NCI-H82 (cell line): Measurements from ENCODE around the gene IFT122.

Experiments used
- DNase-seq: peaks from one replicate; lab custom pipeline; 2025; lab: John Stamatoyannopoulos, UW

Gene IFT122

GRCh38 chr3:129517516-129517915 is 77.5 kb downstream of the IFT122 start:
- no peak for DNase-seq

- DNase-seq = no peak
Measured at GRCh38 chr3:129518038-129518561, 78.1 kb downstream of the IFT122 start.

GRCh38 chr3:129518581-129518980 is 78.6 kb downstream of the IFT122 start:
- DNase-seq = no peak

- DNase-seq = no peak
Measured at GRCh38 chr3:129519449-129519848, 79.4 kb downstream of the IFT122 start.

- no peak for DNase-seq
Measured at GRCh38 chr3:129519896-129520715, 80.1 kb downstream of the IFT122 start.

GRCh38 chr3:129520960-129521359 is 80.9 kb downstream of the IFT122 start:
- no peak for DNase-seq

- no peak for DNase-seq
Measured at GRCh38 chr3:129521611-129522010, 81.6 kb downstream of the IFT122 start.

GRCh38 chr3:129522953-129523352 is 82.9 kb downstream of the IFT122 start:
- DNase-seq = no peak

GRCh38 chr3:129524081-129524480 is 84.1 kb downstream of the IFT122 start:
- DNase-seq = no peak

- DNase-seq = no peak
Measured at GRCh38 chr3:129525341-129525968, 85.4 kb downstream of the IFT122 start.

GRCh38 chr3:129526121-129526900 is 86.3 kb downstream of the IFT122 start:
- no peak for DNase-seq

- DNase-seq = no peak
Measured at GRCh38 chr3:129527262-129527661, 87.2 kb downstream of the IFT122 start.

GRCh38 chr3:129528589-129529100 is 88.6 kb downstream of the IFT122 start, which contains the start of gene RHO:
Gene RHO (plus strand): TSS chr3:129528639. CDS start chr3:129528734, 95 bp downstream.
- no peak for DNase-seq

- DNase-seq = no peak
Measured at GRCh38 chr3:129529436-129530210, 89.6 kb downstream of the IFT122 start.

GRCh38 chr3:129530251-129530791 is 90.3 kb downstream of the IFT122 start:
- DNase-seq = no peak

GRCh38 chr3:129530821-129531220 is 90.8 kb downstream of the IFT122 start:
- DNase-seq = no peak

- DNase-seq = no peak
Measured at GRCh38 chr3:129531699-129532098, 91.7 kb downstream of the IFT122 start.

- no peak for DNase-seq
Measured at GRCh38 chr3:129532261-129532660, 92.2 kb downstream of the IFT122 start.

GRCh38 chr3:129533406-129533805 is 93.4 kb downstream of the IFT122 start:
- DNase-seq = no peak

GRCh38 chr3:129534428-129535027 is 94.5 kb downstream of the IFT122 start:
- DNase-seq = no peak

GRCh38 chr3:129535075-129535474 is 95.1 kb downstream of the IFT122 start:
- no peak for DNase-seq
